ENCODE measurements around the gene HDAC1.

The HDAC1 gene

DNA sequence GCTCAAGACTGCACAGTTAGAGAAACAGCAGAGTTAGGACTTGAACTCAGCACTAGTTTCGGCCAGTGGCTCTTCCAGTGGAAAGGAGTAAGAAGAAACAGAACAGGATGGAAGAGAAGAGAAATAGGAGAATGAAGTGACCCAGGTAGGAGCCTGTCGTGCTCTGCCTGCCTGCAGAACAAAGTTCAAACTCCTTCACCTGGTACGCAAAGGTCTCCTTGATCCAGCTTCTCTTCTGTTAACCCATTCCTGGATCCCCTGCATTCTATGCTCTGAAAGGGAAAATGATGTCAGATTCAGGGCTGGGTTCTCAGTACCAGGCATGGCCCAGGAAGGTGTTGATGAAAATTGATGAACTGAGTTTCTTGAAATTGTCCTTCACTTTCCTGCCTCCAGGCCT is 66.6 kb downstream of the HDAC1 start:
- no peaks in the 10 kb centered on the region for H3K27me3 Mint-ChIP-seq
- no peak overlapping the region for H3K27ac Mint-ChIP-seq
- no peak overlapping the region for H3K4me3 Mint-ChIP-seq
- peaks cover 27% of the 10 kb centered on the region for H3K4me1 Mint-ChIP-seq (ENCODE audit: low read depth)
- no peaks in the 10 kb centered on the region for H3K36me3 Mint-ChIP-seq
- H3K9me3 Mint-ChIP-seq (ENCODE audit: low read depth), result no peaks in the 10 kb centered on the region

DNA sequence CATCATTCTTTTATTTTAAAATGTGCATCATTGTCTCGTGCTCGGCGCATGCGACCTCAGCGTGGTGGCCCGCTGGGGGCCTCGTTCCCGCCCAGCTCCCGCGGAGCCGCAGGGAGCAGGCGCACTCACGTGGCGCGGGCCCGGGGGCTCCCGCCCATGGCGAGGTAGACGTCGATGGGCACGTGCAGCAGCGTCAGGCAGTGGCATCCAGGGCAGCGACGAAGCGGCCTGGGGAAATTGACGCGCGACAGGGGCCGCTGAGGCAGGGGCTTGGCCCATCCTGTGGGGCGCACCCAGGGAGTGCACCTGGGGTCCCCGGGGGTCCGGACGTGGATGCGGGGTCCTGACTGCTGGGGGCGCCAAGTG is 69.4 kb downstream of the HDAC1 start:
- H3K36me3 Mint-ChIP-seq, result no peaks in the 10 kb centered on the region

GRCh38 chr1:32361674-32362473 is 70.0 kb downstream of the HDAC1 start:
- H3K4me3 Mint-ChIP-seq, result peak overlapping the region; percentile 56

More for the DNA sequence above, 69.4 kb downstream of the HDAC1 start:
- Mint-ChIP-seq H3K9me3 (ENCODE audit: low read depth) (no peaks in the 10 kb centered on the region), H3K4me3 (no peak overlapping the region), H3K27me3 (no peaks in the 10 kb centered on the region), H3K4me1 (ENCODE audit: low read depth) (peaks cover 21% of the 10 kb centered on the region), H3K27ac (no peak overlapping the region)

DNA sequence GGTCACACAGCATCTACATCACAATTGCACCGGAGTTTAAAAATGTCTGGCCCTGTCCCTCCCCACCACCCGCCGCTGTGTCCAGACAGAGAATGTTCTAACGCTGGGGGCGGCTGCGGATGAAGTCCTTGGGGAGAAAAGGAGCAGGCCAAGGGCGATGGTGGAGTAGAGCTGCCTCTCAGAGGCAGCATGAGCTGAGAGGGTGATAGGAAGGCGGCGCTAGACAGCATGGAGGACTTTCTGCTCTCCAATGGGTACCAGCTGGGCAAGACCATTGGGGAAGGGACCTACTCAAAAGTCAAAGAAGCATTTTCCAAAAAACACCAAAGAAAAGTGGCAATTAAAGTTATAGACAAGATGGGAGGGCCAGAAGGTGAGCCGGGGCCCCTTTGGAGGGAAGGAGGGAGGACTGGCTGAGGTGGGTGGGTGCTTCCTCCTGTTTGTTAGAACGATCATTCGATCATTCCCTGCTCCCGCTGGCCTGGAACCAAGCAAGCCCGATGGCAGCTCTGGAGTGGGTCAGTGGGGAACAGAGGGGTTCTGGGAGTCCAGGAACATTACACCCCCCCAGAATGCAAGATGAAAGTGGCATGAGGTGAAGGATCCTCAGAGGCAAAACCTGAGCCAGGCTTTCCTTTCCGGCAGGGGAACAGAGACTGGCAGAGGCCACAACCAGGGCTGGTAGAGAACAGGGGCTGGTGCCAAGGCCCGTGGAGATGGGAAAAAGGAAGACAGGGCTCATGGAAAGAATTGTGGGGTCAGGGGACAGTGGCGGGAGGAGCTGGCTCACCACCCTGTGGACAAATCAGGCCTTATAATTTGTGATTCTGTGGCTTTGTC is 70.8 kb downstream of the HDAC1 start, which contains the start of the genes FAM229A and TSSK3:
FAM229A (minus strand) TSS at position 12 of the 840 bp plus-strand sequence. CDS start 394 bp downstream, outside the sequence.
TSSK3 (plus strand) TSS at position 66 of the 840 bp plus-strand sequence; CDS start at position 229, 163 bp downstream.
- no peaks in the 10 kb centered on the region for H3K9me3 Mint-ChIP-seq (ENCODE audit: low read depth)
- H3K4me3 Mint-ChIP-seq, result peak within 1 kb of the TSS; percentile 56
- H3K27me3 Mint-ChIP-seq, result no peaks in the 10 kb centered on the region
- H3K4me1 Mint-ChIP-seq (ENCODE audit: low read depth), result peaks cover 21% of the 10 kb centered on the region
- H3K27ac Mint-ChIP-seq, result peak within 1 kb of the TSS; percentile 5
- no peaks in the 10 kb centered on the region for H3K36me3 Mint-ChIP-seq

More at GRCh38 chr1:32361674-32362473, 70.0 kb downstream of the HDAC1 start:
- Mint-ChIP-seq H3K9me3 (ENCODE audit: low read depth) (no peaks in the 10 kb centered on the region), H3K27ac (no peak overlapping the region), H3K36me3 (no peaks in the 10 kb centered on the region), H3K27me3 (no peaks in the 10 kb centered on the region), H3K4me1 (ENCODE audit: low read depth) (peaks cover 21% of the 10 kb centered on the region)

DNA sequence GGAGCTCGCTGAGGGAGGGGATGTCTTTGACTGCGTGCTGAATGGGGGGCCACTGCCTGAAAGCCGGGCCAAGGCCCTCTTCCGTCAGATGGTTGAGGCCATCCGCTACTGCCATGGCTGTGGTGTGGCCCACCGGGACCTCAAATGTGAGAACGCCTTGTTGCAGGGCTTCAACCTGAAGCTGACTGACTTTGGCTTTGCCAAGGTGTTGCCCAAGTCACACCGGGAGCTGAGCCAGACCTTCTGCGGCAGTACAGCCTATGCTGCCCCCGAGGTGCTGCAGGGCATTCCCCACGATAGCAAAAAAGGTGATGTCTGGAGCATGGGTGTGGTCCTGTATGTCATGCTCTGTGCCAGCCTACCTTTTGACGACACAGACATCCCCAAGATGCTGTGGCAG is 71.8 kb downstream of the HDAC1 start:
- Mint-ChIP-seq H3K36me3 (no peaks in the 10 kb centered on the region), H3K9me3 (ENCODE audit: low read depth) (no peaks in the 10 kb centered on the region), H3K4me3 (no peak overlapping the region), H3K4me1 (ENCODE audit: low read depth) (peaks cover 19% of the 10 kb centered on the region), H3K27ac (no peak overlapping the region), H3K27me3 (no peaks in the 10 kb centered on the region)

DNA sequence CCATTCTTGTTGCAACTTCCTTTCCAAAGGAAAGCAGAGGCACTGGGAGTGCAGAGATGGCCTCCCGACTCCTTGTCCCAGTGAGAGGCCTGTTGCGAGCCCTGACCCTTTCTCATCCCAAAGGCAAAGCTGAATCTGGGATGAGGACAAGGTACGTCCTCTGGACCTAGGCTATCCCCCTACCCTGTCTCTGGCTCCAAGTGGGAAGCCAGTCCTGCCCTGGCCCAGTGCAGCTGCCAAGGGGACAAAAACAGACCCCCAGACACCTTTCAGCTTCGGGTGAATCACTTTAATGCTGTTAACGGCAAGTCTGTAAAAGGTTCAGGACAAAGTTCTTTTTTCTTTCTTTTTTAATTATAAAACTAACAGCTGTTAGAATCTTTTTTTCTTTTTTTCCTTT is 73.0 kb downstream of the HDAC1 start:
- H3K4me1 Mint-ChIP-seq (ENCODE audit: low read depth), result peaks cover 11% of the 10 kb centered on the region
- H3K27ac Mint-ChIP-seq, result no peak overlapping the region
- no peak overlapping the region for H3K4me3 Mint-ChIP-seq
- H3K27me3 Mint-ChIP-seq, result no peaks in the 10 kb centered on the region
- no peaks in the 10 kb centered on the region for H3K9me3 Mint-ChIP-seq (ENCODE audit: low read depth)
- no peaks in the 10 kb centered on the region for H3K36me3 Mint-ChIP-seq

- Mint-ChIP-seq H3K9me3 (ENCODE audit: low read depth) (no peaks in the 10 kb centered on the region), H3K27me3 (no peaks in the 10 kb centered on the region), H3K36me3 (no peaks in the 10 kb centered on the region), H3K27ac (no peak overlapping the region), H3K4me3 (no peak overlapping the region), H3K4me1 (ENCODE audit: low read depth) (peaks cover 8% of the 10 kb centered on the region)
Measured at GRCh38 chr1:32365445-32365844, 73.6 kb downstream of the HDAC1 start.

DNA sequence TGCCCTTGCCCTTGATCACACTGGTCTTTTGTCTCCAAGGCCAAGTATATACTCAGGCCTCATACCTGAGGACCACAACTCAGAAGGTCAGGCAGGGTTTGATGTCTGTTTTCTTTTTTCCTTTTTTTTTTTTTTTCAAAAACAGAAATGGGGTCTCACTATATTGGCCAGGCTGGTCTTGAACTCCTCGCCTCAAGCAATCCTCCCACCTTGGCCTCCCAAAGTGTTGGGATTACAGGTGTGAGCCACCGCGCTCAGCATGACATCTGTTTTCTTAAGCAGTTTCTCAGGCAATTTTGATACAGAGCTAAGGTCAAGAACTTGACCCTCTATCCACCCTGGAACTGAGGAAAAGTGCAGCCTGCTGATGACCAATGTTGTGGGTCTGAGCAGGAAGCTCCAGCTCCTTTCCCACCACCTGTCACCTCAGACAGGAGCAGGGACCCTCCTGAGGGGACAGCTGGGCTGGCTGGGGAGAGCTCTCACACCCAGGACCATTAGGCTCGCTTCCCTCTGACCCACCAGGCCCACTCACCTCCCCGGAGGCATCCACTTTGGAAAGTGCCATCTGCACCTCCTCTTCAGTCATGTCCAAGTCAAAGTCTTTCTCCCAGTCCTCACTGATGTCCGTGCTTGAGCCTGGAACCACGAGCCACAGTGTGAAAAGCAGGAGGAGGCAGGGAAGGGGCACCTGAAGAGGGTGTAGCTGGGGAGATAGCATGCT is 76.2 kb downstream of the HDAC1 start:
- Mint-ChIP-seq H3K27me3 (no peaks in the 10 kb centered on the region), H3K9me3 (ENCODE audit: low read depth) (no peaks in the 10 kb centered on the region), H3K4me3 (no peak overlapping the region), H3K27ac (no peak overlapping the region), H3K36me3 (peaks cover 2% of the 10 kb centered on the region), H3K4me1 (ENCODE audit: low read depth) (peaks cover 15% of the 10 kb centered on the region)

DNA sequence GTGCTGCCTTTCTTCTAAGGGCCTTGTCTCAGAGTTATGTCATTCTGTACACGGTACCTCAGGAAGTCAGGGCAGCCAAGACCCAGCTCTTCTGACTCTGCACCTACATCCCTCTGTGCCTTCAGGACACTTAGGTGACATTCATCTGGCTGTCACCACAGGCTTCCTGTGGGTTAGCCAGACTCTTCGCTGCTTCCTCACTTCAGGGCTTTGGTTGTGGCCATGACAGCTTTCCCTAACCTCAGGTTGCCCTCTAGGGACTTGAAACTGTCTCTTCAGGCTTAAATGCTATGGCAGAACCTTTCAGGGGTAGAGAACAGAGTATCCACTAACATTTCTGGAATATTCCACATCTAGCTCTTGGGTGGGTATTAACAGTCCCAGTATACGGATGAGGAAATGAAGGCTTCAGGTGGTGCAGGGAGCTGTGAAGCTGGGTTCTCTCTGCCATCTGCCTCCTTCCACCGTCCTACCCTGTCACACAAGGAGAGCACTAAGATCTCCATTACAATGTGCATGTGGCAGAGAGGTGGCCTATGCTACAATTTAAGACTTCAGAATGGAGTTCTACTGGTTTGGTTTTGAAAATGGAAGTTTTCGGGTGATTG is 80.4 kb downstream of the HDAC1 start:
- no peak overlapping the region for H3K4me3 Mint-ChIP-seq
- no peaks in the 10 kb centered on the region for H3K9me3 Mint-ChIP-seq (ENCODE audit: low read depth)
- peak overlapping the region; percentile 41 for H3K27ac Mint-ChIP-seq
- peaks cover 2% of the 10 kb centered on the region for H3K36me3 Mint-ChIP-seq
- H3K27me3 Mint-ChIP-seq, result no peaks in the 10 kb centered on the region
- H3K4me1 Mint-ChIP-seq (ENCODE audit: low read depth), result peaks cover 18% of the 10 kb centered on the region

- peaks cover 18% of the 10 kb centered on the region for H3K4me1 Mint-ChIP-seq (ENCODE audit: low read depth)
- H3K9me3 Mint-ChIP-seq (ENCODE audit: low read depth), result no peaks in the 10 kb centered on the region
- no peak overlapping the region for H3K27ac Mint-ChIP-seq
- H3K4me3 Mint-ChIP-seq, result no peak overlapping the region
- H3K36me3 Mint-ChIP-seq, result peaks cover 2% of the 10 kb centered on the region
- no peaks in the 10 kb centered on the region for H3K27me3 Mint-ChIP-seq
Measured at GRCh38 chr1:32373996-32374592, 82.2 kb downstream of the HDAC1 start.

GRCh38 chr1:32376199-32376598 is 84.3 kb downstream of the HDAC1 start:
- no peak overlapping the region for H3K4me3 Mint-ChIP-seq
- no peaks in the 10 kb centered on the region for H3K9me3 Mint-ChIP-seq (ENCODE audit: low read depth)
- H3K36me3 Mint-ChIP-seq, result peaks cover 5% of the 10 kb centered on the region
- no peak overlapping the region for H3K27ac Mint-ChIP-seq
- H3K27me3 Mint-ChIP-seq, result no peaks in the 10 kb centered on the region
- H3K4me1 Mint-ChIP-seq (ENCODE audit: low read depth), result peaks cover 18% of the 10 kb centered on the region

DNA sequence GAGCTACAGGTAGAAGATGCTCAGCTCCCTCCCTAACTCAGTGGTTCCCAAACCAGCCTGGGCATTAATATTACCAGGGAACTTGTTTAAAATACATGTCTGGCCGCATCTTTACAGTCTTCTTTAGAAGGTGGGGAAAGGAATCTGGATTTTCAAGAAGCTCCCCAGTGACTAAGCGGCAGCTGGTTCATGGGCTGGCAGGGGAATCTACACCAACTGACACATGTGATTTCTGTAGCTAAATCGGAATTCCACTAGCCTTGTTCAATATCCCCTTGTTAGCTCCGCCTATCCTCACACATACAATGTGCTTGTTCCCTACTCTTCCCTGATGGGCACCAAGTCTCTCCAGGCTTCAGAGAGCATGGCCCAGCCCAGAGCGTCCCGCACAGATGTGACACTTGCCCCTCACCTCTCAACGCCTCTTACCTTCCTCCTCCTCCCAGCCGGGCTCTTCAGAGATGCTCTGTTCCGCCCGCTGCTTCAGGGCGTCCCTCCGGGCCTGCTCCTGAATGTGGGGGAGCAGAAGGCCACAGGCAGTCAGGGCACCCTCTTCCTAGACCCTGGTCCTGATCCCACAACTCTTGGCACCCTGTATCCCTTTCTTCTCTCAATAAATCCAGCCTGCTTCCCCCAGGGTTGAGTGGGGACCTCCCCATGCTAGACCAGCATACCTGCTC is 85.8 kb downstream of the HDAC1 start:
- Mint-ChIP-seq H3K4me3 (no peak overlapping the region), H3K36me3 (peaks cover 3% of the 10 kb centered on the region), H3K27me3 (no peaks in the 10 kb centered on the region), H3K27ac (peak overlapping the region; percentile 64), H3K4me1 (ENCODE audit: low read depth) (peaks cover 6% of the 10 kb centered on the region), H3K9me3 (ENCODE audit: low read depth) (no peaks in the 10 kb centered on the region)

DNA sequence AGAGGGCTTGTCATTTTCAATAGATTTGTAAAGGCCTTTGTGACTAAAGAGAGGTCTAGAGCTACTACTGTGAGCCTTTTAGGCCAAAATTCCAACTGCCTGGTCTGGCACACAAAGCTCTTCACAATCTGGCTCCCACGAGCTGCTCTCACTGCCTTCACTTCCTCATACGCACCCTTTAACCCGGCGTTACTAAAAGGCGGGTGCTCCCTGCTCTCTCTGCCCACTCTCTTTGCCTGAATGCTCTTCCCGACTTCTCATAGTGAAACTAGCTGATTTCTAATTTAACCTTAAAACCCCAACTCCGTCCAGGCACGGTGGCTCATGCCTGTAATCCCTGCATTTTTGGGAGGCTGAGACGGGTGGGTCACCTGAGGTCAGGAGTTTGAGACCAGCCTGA is 88.2 kb downstream of the HDAC1 start:
- peaks cover 3% of the 10 kb centered on the region for H3K36me3 Mint-ChIP-seq
- no peaks in the 10 kb centered on the region for H3K27me3 Mint-ChIP-seq
- H3K4me3 Mint-ChIP-seq, result no peak overlapping the region
- H3K4me1 Mint-ChIP-seq (ENCODE audit: low read depth), result no peaks in the 10 kb centered on the region
- no peak overlapping the region for H3K27ac Mint-ChIP-seq
- H3K9me3 Mint-ChIP-seq (ENCODE audit: low read depth), result no peaks in the 10 kb centered on the region

All from activated naive CD8-positive, alpha-beta T cell (primary cell).